NCI-H1417 treated with DMSO at 0.1 percent for 48 hours (cell line): ENCODE results near the gene MAMDC4.
A peak's percentile ranks its signal among the peaks of the same experiment; 100 is the strongest.
"Not testable (repeated sequence)": the region's sequence is repeated elsewhere in the genome, so short reads cannot be mapped to it uniquely, and the experiment has no call there.

Source experiments
- DNase-seq: peaks from one replicate; lab custom pipeline; 2025; lab: John Stamatoyannopoulos, UW

MAMDC4 gene

DNA sequence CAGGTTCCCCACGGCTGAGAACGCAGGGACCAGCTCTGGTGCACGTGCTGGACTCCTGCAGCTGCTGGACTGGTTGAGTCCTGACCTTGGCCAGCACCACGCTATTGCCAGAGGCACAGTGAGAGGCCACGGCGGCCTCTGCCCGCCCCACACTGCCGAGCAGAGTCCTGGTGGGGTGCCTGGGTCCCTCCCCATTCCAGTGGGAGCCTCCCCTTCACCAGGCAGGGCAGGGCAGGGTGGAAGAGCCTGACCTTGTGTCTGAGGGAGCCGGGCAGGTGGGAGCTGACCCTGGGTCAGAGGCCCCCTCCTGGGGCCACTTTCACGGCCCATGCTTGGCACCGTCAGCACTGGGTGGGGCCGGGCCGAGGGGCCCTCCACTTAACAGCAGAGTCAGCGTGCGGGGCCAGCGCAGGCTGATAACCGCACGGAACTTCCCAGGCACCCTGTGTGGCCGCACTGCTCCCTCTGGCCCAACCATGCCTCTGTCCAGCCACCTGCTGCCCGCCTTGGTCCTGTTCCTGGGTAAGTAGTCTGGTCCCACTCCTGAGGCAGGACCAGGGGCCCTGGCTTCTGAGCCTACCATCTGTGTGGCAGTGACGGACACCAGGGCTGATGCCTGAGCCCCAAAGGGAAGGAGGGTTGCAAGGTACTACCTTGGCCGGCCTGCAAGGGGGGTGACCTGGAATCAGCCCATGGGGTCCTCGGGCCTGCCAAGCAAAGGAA, at the start of gene MAMDC4:
TSS of gene MAMDC4 (plus strand) at position 406 of the 723 bp plus-strand sequence. CDS start at position 477, 71 bp downstream.
- no peak for DNase-seq

DNA sequence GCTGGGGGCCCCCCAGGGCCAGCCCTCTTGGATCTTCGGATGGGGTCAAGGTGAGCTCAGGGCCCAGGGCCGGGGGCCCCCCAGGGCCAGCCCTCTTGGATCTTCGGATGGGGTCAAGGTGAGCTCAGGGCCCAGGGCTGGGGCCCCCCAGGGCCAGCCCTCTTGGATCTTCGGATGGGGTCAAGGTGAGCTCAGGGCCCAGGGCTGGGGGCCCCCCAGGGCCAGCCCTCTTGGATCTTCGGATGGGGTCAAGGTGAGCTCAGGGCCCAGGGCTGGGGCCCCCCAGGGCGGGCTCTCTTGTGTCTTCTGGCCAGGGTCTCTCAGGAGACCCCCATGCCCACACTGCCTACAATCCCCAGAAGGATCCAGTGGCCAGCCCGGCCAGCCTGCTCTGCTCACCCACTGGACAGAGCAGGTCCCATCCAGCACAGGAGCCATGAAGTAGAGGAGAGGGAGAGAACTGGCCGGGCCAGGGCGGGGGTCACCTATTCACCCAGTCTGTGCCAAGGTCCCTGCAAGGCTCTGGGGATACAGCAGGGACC, 49.1 kb upstream of the MAMDC4 start:
- DNase-seq, result not testable (repeated sequence)

GRCh38 chr9:136803551-136804508, 48.3 kb upstream of the MAMDC4 start:
- no peak for DNase-seq

- no peak for DNase-seq
These were observed 47.5 kb upstream of the MAMDC4 start for GRCh38 chr9:136804509-136805206.

DNA sequence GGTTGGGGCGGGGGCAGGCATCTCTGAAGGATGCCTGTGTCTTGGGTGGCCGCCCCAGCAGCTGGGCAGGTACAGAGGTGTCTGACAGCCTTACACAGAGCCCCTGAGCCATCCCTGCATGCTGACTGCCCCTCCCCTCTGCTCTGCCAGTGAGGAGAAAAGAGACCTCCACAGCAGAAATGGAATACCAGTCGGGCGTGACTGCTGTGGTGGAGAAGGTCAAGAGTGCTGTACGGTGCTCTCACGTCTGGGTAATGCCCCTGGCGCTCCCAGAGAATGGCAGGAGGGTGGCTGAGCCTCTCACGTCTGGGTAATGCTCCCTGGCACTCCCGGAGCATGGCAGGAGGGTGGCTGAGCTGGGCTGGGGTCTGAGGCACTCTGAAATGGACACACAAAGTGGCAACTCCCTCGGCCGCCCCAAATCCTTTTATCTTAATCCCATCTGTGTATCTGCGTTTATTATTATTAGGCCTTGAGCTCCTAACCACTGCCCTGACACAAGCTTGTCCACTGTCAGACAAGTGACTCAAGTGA, 46.9 kb upstream of the MAMDC4 start:
- no peak for DNase-seq

DNA sequence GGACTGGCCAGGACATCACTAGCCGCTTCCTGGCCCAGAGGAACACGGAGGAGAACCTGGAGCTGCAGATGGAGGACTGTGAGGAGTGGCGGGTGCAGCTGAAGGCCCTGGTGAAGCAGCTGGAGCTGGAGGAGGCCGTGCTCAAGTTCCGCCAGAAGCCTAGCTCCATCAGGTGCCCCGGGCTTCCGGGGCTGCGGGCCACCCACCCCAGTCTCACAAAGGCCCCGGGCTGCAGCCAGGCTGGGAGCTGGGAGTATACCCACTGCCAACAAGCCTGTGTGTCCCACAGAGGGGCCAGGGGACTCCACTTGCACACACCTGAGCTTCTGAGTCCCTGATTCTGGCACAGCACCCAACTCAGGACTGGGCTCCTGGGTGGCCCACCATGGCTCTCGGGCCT, 46.1 kb upstream of the MAMDC4 start:
- DNase-seq, result no peak

- no peak for DNase-seq
These were observed 45.4 kb upstream of the MAMDC4 start for GRCh38 chr9:136806631-136807201.

DNA sequence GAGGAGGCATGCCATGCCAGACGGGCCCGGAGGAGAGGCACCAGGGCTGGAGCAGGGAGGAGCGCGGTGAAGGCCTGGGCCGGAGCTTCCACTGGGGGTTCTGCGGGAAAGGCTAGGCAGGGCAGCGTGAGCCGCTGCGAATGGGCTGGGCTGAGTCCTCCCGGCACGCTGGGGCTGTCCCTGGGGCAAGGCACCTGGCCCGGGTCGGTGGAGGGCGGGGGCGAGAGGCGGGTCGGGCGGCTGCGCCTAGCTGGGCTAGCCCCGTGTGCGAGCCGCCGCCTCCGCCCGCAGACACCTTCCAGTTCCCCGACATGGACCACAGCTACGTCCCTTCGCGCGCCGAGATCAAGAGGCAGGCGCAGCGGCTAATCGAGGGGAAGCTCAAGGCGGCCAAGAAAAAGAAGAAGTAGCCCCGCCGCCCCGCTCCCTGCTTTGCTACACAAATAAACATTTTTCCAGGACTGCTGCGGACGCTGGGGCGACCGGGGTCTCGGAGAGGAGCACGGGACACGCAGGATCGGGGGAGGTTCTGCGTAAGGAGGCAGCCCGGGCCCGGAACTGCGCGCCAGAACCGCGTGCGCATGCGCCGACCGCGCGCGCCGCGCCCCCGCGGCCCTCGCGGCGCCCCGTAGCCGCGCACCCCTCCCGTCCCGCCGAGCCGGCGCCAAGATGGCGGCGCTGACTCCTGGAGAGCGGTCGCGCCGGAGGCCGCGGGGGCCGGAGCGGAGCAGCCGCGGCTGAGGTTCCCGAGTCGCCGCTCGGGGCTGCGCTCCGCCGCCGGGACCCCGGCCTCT, 44.7 kb upstream of the MAMDC4 start, which contains the start of gene RABL6:
TSS of gene RABL6 (plus strand) at position 668 of the 794 bp plus-strand sequence. CDS start 249 bp downstream, outside the sequence.
- no peak for DNase-seq

GRCh38 chr9:136808075-136808805, 43.9 kb upstream of the MAMDC4 start:
- DNase-seq, result no peak

DNA sequence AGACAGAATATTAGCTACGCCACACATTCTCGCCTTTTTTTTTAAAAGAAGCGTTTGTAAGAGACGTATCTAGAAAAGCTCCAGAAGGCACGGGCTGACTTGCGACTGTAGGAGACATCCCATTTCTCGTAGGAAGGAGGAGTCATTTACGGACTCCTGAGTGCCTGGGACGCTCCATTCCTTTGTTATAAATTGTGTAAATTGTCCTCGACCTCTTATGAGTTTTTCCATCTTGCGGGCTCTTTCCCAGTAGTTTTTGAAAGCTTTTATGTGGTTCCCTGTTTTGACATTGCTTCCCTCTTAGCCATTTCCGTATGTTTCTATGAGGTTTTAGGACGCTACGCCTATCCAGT, 43.4 kb upstream of the MAMDC4 start:
- no peak for DNase-seq

- DNase-seq, result no peak
These were observed 37.3 kb upstream of the MAMDC4 start for GRCh38 chr9:136814725-136815421.

- no peak for DNase-seq
These were observed 36.7 kb upstream of the MAMDC4 start for GRCh38 chr9:136815422-136815782.

DNA sequence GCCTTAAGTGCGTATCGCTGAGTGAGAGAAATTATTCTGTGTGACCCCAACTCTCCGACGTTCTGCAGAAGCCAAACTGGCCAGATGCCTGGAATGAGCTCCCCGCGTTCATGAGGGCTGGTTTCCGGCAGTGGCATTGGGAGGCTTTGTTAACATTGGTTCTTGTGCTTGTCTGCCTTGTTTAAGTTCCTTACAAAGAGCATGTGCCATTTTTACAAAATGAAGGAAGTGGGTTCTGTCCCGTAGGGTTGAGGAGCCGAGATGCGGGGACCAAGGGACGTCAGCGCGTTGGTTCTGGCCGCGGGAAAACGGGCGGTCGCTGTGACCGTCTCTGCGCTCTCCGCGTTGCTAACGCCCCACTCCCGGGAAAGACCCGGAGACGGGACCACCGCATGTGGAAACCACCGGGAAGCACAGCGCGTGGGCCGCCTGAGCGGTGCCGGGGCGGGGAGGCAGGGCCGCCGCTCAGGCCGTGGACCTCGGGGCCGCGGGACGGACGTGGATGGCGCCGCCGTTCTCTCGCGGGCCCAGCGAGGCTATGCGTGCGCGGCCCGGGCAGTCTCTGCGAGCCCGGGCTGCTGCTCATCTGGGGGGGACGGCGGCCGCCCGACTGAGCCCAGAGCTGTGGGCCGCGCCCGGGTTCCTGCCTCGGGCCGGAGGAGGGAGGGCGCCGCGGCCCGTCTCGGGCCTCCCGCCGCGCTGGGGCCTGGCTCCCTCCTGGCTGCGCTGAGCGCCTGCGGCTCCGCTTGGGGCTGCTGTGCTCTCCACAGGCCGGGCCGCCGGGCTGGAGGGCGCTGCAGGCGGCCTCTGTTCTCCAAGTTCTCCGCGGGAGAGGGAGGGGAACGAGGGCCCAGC, 30.9 kb upstream of the MAMDC4 start:
- no peak for DNase-seq

DNA sequence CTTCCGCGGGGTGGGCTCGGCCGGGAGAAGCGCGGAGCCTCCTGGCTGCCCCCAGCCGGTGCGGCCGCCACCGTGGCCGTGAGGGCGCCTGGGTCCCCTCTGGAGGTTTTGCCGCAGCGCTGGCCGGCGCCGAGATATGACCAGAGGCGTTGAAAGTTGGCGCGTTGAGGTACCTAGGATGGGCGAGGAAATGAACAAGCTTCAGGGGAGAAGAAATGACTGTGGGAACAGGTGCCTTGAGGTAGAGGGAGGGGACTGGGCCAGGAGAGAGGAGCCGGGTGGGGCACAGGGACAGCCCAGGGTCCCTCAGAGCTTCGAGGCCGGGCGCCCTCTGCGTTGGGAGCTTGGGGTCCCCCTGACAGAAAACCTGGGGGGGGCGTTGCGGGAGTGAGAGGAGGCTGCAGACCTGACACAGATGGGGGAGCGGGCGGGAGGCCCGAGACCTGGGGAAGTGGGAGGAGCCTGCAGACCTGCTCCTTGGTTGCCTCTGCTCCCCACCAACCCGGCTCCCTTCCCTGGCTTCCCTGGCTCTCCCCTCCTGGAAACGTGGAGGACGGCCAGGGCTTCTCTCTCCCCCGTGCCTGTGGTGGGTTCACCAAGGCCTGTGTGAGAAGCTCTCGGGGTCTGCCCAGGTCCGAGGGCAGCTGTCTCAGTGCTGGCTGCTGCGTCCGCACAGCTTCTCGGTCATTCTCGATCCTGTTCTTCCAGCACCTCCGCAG, 30.2 kb upstream of the MAMDC4 start:
- DNase-seq, result no peak

DNA sequence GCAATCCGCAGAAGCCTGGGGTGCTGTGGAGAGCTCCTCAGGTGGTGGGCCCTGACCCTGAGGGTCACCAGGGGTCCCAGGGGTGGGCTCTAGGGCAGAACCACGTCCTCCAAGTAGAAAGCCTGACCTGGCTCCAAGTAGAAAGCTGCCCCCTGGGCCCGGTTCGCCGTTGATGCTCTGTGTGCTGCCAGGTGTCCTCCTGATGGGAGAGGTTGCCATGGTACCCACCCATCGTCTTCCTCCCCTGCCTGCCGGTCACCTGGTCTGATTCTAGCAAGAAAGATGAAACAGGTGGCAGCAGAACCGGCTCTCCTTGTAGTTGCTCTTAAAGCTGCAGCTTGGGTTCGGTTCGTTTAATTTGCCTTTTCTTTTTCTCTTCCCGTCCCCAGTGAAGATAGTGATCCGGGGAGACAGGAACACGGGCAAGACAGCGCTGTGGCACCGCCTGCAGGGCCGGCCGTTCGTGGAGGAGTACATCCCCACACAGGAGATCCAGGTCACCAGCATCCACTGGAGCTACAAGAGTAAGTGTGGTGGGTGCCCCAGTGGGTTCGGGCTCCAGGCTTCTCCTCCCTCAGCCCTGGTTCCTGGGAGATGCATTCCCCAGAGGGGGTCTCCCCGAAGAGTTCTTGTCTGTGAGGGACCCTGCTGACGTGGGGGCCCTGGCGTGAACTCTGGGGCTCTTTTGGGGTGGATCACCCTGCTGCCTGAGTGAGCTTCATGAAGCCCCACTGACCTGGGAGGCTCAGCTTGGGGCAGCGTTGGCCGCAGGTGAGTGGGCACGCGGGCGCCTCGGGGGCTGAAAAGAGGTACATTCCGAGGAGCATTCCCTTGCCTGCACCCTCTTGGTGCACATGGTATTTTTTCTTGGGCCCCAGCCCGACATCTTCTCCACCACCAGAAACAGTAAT, 28.8 kb upstream of the MAMDC4 start:
- DNase-seq, result peak; percentile 73

GRCh38 chr9:136824496-136825225, 27.5 kb upstream of the MAMDC4 start:
- DNase-seq, result no peak
